Activated T-helper 2 cell treated with anti-CD3 and anti-CD28 coated beads, Interferon-gamma antibody, Interleukin-2, Interleukin-4, amounts not matched to agents 10 μg/mL and 5 μg/mL and 100 μg/mL, durations not matched to agents 14 hours and 24 hours and 36 hours (primary cell): ENCODE measurements around the gene MED15. TPM values are rescaled to one million over a fixed set of nuclear protein-coding genes. Genes with fewer than 3 reads are reported as not detected.
"Not testable (repeated sequence)": the region's sequence is repeated elsewhere in the genome, so short reads cannot be mapped to it uniquely, and the experiment has no call there.

Source experiments
- DNase-seq: peaks from one replicate; pipeline ENCODE4 v3.0.0; 2021; ENCODE audit warnings: low spot score
- H3K27ac Mint-ChIP-seq: one replicate; pipeline ENCODE4 v1.8.0; 2021; ENCODE audit warnings: mixed read lengths
- H3K27me3 Mint-ChIP-seq: one replicate; pipeline ENCODE4 v1.8.0; 2021; ENCODE audit warnings: low read depth, mixed read lengths
- H3K36me3 Mint-ChIP-seq: one replicate; pipeline ENCODE4 v1.8.0; 2021; ENCODE audit warnings: low read depth, mixed read lengths
- H3K4me1 Mint-ChIP-seq: one replicate; pipeline ENCODE4 v1.8.0; 2021; ENCODE audit warnings: low read depth, mixed read lengths
- H3K4me3 Mint-ChIP-seq: one replicate; pipeline ENCODE4 v1.8.0; 2021; ENCODE audit warnings: low read depth, mild to moderate bottlenecking, moderate library complexity, mixed read lengths
- H3K9me3 Mint-ChIP-seq: one replicate; pipeline ENCODE4 v1.8.0; 2021; ENCODE audit warnings: mixed read lengths
- intact Hi-C: fragments of 100-400 bp; cut with micrococcal nuclease; formaldehyde crosslinking; loops from one replicate; pipeline ENCODE4 v1.15.1; 2023
- total RNA-seq: library from RNA; stranded (reverse); gene quantifications from 2 replicates; pipeline ENCODE4 v1.2.3, GENCODE V29; 2022

MED15 gene
- total RNA-seq, 1 donor from 2014 or later = 123 TPM

- Mint-ChIP-seq H3K4me3 (no peak overlapping the region), H3K9me3 (no peaks in the 10 kb centered on the region), H3K27ac (no peak overlapping the region), H3K4me1 (no peaks in the 10 kb centered on the region), H3K36me3 (no peaks in the 10 kb centered on the region), H3K27me3 (peaks cover 2% of the 10 kb centered on the region)
- intact Hi-C loops = no loop called here
- no peak for DNase-seq
Measured at GRCh38 chr22:20610757-20611156, 103.3 kb downstream of the MED15 start.

- Mint-ChIP-seq H3K27me3 (peaks cover 2% of the 10 kb centered on the region), H3K9me3 (no peaks in the 10 kb centered on the region), H3K36me3 (no peaks in the 10 kb centered on the region), H3K4me3 (no peak overlapping the region), H3K4me1 (no peaks in the 10 kb centered on the region), H3K27ac (no peak overlapping the region)
- no peak for DNase-seq
- intact Hi-C loops = no loop called here
Measured at GRCh38 chr22:20611418-20611817, 104.0 kb downstream of the MED15 start.

- H3K36me3 Mint-ChIP-seq = no peaks in the 10 kb centered on the region
Measured at GRCh38 chr22:20613301-20613700, 105.9 kb downstream of the MED15 start.

GRCh38 chr22:20615021-20615420 is 107.6 kb downstream of the MED15 start:
- Mint-ChIP-seq H3K27ac (no peak overlapping the region), H3K9me3 (no peaks in the 10 kb centered on the region), H3K27me3 (peaks cover 2% of the 10 kb centered on the region), H3K36me3 (no peaks in the 10 kb centered on the region), H3K4me3 (no peak overlapping the region), H3K4me1 (no peaks in the 10 kb centered on the region)
- intact Hi-C loops = no loop called here
- DNase-seq = no peak

More at GRCh38 chr22:20613301-20613700, 105.9 kb downstream of the MED15 start:
- intact Hi-C loops = no loop called here
- Mint-ChIP-seq H3K4me3 (no peak overlapping the region), H3K27me3 (peaks cover 2% of the 10 kb centered on the region), H3K4me1 (no peaks in the 10 kb centered on the region), H3K9me3 (no peaks in the 10 kb centered on the region), H3K27ac (no peak overlapping the region)
- no peak for DNase-seq

- H3K27me3 Mint-ChIP-seq = peaks cover 2% of the 10 kb centered on the region
- H3K4me3 Mint-ChIP-seq = no peak overlapping the region
- H3K9me3 Mint-ChIP-seq = no peaks in the 10 kb centered on the region
- H3K4me1 Mint-ChIP-seq = no peaks in the 10 kb centered on the region
- no peak overlapping the region for H3K27ac Mint-ChIP-seq
- intact Hi-C loops = no loop called here
- H3K36me3 Mint-ChIP-seq = no peaks in the 10 kb centered on the region
- no peak for DNase-seq
Measured at GRCh38 chr22:20615533-20616450, 108.4 kb downstream of the MED15 start.

GRCh38 chr22:20616451-20617043 is 109.1 kb downstream of the MED15 start:
- H3K4me3 Mint-ChIP-seq = no peak overlapping the region
- no peak for DNase-seq
- no peaks in the 10 kb centered on the region for H3K36me3 Mint-ChIP-seq
- no peak overlapping the region for H3K27ac Mint-ChIP-seq
- H3K4me1 Mint-ChIP-seq = no peaks in the 10 kb centered on the region
- H3K9me3 Mint-ChIP-seq = no peaks in the 10 kb centered on the region
- intact Hi-C loops = no loop called here
- peaks cover 6% of the 10 kb centered on the region for H3K27me3 Mint-ChIP-seq

GRCh38 chr22:20618488-20618887 is 111.1 kb downstream of the MED15 start:
- Mint-ChIP-seq H3K27ac (no peak overlapping the region), H3K4me1 (no peaks in the 10 kb centered on the region), H3K36me3 (no peaks in the 10 kb centered on the region), H3K9me3 (no peaks in the 10 kb centered on the region), H3K4me3 (no peak overlapping the region), H3K27me3 (peaks cover 6% of the 10 kb centered on the region)
- intact Hi-C loops = no loop called here
- DNase-seq = no peak

GRCh38 chr22:20619045-20619892 is 111.9 kb downstream of the MED15 start:
- Mint-ChIP-seq H3K4me1 (peaks cover 7% of the 10 kb centered on the region), H3K27ac (no peak overlapping the region), H3K27me3 (peaks cover 4% of the 10 kb centered on the region), H3K4me3 (no peak overlapping the region), H3K36me3 (no peaks in the 10 kb centered on the region), H3K9me3 (no peaks in the 10 kb centered on the region)
- intact Hi-C loops = no loop called here
- no peak for DNase-seq

GRCh38 chr22:20619893-20620194 is 112.4 kb downstream of the MED15 start:
- H3K4me3 Mint-ChIP-seq, H3K27ac Mint-ChIP-seq, H3K9me3 Mint-ChIP-seq, H3K36me3 Mint-ChIP-seq, DNase-seq, H3K27me3 Mint-ChIP-seq: not testable (repeated sequence)
- peaks cover 12% of the 10 kb centered on the region for H3K4me1 Mint-ChIP-seq
- intact Hi-C loops = loop anchor here (5.0 kb wide), 1 partner anchor 77 kb away; no protein-coding TSS in a partner anchor

GRCh38 chr22:20621162-20621561 is 113.8 kb downstream of the MED15 start:
- no peaks in the 10 kb centered on the region for H3K9me3 Mint-ChIP-seq
- peaks cover 20% of the 10 kb centered on the region for H3K4me1 Mint-ChIP-seq
- intact Hi-C loops = loop anchor here (5.0 kb wide), 1 partner anchor 76 kb away; no protein-coding TSS in a partner anchor
- H3K4me3 Mint-ChIP-seq = no peak overlapping the region
- no peak overlapping the region for H3K27ac Mint-ChIP-seq
- no peak for DNase-seq
- peaks cover 7% of the 10 kb centered on the region for H3K27me3 Mint-ChIP-seq
- no peaks in the 10 kb centered on the region for H3K36me3 Mint-ChIP-seq

GRCh38 chr22:20622650-20623339 is 115.4 kb downstream of the MED15 start:
- DNase-seq = no peak
- no peak overlapping the region for H3K4me3 Mint-ChIP-seq
- peaks cover 20% of the 10 kb centered on the region for H3K4me1 Mint-ChIP-seq
- intact Hi-C loops = loop anchor here (5.0 kb wide), 1 partner anchor 75 kb away; no protein-coding TSS in a partner anchor
- no peak overlapping the region for H3K27ac Mint-ChIP-seq
- H3K9me3 Mint-ChIP-seq = no peaks in the 10 kb centered on the region
- H3K27me3 Mint-ChIP-seq = peaks cover 16% of the 10 kb centered on the region
- H3K36me3 Mint-ChIP-seq = no peaks in the 10 kb centered on the region

GRCh38 chr22:20624161-20624616 is 116.8 kb downstream of the MED15 start:
- peak overlapping the region; percentile 52 for H3K27ac Mint-ChIP-seq
- no peaks in the 10 kb centered on the region for H3K36me3 Mint-ChIP-seq
- H3K4me1 Mint-ChIP-seq = peaks cover 20% of the 10 kb centered on the region
- intact Hi-C loops = loop anchor here (2.0 to 5.0 kb wide), 3 partner anchors 17 to 73 kb away; no protein-coding TSS in a partner anchor
- H3K9me3 Mint-ChIP-seq = no peaks in the 10 kb centered on the region
- peaks cover 22% of the 10 kb centered on the region for H3K27me3 Mint-ChIP-seq
- no peak for DNase-seq
- H3K4me3 Mint-ChIP-seq = no peak overlapping the region
